Neural crest cell (in vitro differentiated cells): ENCODE results near the gene ANKH. TPM values are rescaled to one million over a fixed set of nuclear protein-coding genes. Genes with fewer than 3 reads are reported as not detected.
"Not testable (repeated sequence)": the region's sequence is repeated elsewhere in the genome, so short reads cannot be mapped to it uniquely, and the experiment has no call there.

ENCODE experiments used
- DNase-seq: peaks from one replicate; pipeline ENCODE4 v3.0.0; 2021; ENCODE audit warnings: low read depth, mixed read lengths, low spot score
- H3K27ac Mint-ChIP-seq: one replicate; pipeline ENCODE4 v1.8.0; 2021; ENCODE audit warnings: mild to moderate bottlenecking, mixed read lengths; ENCODE audit not compliant: unreplicated experiment
- H3K27me3 Mint-ChIP-seq: 2 replicates; pipeline ENCODE4 v1.8.0; 2021; ENCODE audit warnings: low read depth, mild to moderate bottlenecking, mixed read lengths
- H3K36me3 Mint-ChIP-seq: 2 replicates; pipeline ENCODE4 v1.8.0; 2021; ENCODE audit warnings: low read depth, mild to moderate bottlenecking, mixed read lengths
- H3K4me1 Mint-ChIP-seq: 2 replicates; pipeline ENCODE4 v1.8.0; 2021; ENCODE audit warnings: mixed read lengths
- H3K4me3 Mint-ChIP-seq: one replicate; pipeline ENCODE4 v1.8.0; 2021; ENCODE audit warnings: mild to moderate bottlenecking, mixed read lengths
- H3K9me3 Mint-ChIP-seq: 2 replicates; pipeline ENCODE4 v1.8.0; 2021; ENCODE audit warnings: mixed read lengths
- total RNA-seq: library from RNA; stranded (reverse); gene quantifications from 2 replicates; pipeline ENCODE4 v1.2.1, GENCODE V29; 2021
- TF ChIP-seq, protein P1 (sequence below): fragments of 200-600 bp; sonication (generic); conservative IDR thresholded peaks from 2 replicates; pipeline ENCODE4 v1.5.0; 2021; ENCODE audit warnings: antibody characterized with exemption, mild to moderate bottlenecking

ANKH gene
- total RNA-seq, 1 donor from 2014 or later: 28.6 TPM

DNA sequence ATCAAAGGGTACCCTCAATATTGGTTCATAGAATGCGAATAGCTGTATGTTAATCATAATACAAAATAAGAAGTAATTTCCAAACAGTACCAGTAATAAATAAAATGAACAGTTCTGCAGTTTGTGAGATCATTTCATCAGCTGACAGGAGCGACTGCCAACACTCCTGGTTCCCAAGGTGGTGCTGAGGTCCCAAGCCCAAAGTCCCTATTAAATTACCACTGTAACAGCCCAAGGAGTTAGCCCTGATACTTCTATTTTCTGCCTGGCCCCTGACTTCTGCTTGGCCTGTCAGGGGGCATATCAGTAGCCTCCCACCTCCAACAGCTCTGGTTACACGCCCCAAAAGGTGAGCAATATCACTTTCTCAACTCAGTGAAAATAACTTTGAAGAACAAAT is 47.1 kb downstream of the ANKH start:
- Mint-ChIP-seq H3K9me3 (no peaks in the 10 kb centered on the region), H3K27ac (no peak overlapping the region), H3K4me1 (peaks cover 6% of the 10 kb centered on the region), H3K4me3 (no peak overlapping the region), H3K36me3 (no peaks in the 10 kb centered on the region), H3K27me3 (no peaks in the 10 kb centered on the region)
- no peak for DNase-seq
- TF ChIP-seq, protein P1, sequence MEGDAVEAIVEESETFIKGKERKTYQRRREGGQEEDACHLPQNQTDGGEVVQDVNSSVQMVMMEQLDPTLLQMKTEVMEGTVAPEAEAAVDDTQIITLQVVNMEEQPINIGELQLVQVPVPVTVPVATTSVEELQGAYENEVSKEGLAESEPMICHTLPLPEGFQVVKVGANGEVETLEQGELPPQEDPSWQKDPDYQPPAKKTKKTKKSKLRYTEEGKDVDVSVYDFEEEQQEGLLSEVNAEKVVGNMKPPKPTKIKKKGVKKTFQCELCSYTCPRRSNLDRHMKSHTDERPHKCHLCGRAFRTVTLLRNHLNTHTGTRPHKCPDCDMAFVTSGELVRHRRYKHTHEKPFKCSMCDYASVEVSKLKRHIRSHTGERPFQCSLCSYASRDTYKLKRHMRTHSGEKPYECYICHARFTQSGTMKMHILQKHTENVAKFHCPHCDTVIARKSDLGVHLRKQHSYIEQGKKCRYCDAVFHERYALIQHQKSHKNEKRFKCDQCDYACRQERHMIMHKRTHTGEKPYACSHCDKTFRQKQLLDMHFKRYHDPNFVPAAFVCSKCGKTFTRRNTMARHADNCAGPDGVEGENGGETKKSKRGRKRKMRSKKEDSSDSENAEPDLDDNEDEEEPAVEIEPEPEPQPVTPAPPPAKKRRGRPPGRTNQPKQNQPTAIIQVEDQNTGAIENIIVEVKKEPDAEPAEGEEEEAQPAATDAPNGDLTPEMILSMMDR: no peak

DNA sequence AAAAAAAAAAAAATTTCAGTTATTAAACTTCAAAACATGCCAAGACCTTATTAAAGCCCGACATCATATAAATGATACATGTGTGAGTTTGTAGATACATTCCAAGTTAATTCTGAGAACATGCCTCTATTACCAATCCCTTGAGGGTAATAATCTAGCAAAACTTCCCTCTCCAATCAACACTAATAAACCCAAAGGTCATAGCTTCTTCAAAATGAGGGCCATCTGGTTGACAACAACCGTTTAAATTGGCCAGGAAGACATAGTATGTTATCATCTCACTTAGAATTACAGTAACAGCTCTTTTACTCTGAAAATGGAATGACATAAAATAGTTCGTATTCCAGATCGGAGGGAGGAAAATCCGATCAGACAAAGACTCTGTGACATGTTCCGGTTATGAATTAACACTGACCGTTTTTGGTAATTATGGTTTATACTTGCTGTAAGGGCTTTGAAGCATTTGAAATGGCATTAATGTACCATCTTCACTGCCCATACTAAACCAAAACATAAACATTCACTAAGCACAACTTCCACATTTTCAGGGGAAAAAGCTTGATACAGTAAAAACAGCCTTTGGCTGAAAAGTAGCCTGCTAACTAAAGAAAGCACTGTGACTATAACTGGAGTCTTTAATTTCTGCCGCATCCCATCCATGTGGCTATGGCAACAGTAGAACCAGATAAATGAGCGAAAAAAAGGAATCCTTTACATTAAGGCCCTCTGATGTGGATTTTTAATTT is 50.3 kb downstream of the ANKH start:
- no peak overlapping the region for H3K27ac Mint-ChIP-seq
- no peaks in the 10 kb centered on the region for H3K27me3 Mint-ChIP-seq
- no peaks in the 10 kb centered on the region for H3K9me3 Mint-ChIP-seq
- TF ChIP-seq, protein P1: no peak
- DNase-seq: no peak
- H3K4me1 Mint-ChIP-seq: peaks cover 6% of the 10 kb centered on the region
- no peak overlapping the region for H3K4me3 Mint-ChIP-seq
- no peaks in the 10 kb centered on the region for H3K36me3 Mint-ChIP-seq

DNA sequence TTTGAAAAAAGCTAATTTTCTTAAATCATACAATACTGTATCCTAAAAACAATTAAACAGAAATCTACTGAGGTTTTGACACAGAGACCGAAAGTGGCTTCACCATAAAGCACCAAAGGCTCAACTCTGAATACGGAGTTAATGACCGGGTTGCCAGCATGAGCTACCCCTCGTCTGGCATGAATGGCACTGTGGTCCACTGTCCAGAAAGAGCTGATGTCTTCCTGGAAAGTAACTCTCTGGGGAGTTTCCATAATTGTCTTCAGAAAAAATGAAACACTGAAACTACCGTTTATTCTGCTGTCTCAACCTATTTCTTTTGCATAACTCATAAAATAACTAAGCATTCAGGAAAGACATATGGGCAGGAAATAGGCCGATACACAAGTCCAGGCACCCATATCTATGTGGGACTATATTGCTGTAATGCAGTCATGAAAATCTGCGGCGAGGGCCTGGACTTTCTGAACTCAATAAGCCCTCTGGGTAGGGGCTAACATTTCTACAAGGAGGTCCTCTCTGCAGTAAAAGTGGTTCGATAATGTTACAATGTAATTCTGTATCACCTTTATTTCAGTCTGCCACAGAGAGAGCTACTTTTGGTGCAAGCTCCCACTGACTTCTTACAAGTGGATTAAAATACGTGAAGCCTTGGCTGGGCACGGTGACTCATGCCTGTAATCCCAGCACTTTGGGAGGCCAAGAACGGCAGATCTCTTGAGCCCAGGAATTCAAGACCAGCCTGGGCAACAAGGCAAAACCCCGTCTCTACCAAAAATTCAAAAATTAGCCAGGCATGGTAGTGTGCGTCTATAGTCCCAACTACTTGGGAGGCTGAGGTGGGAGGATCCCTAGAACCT is 52.4 kb downstream of the ANKH start:
- H3K4me1 Mint-ChIP-seq: peaks cover 6% of the 10 kb centered on the region

DNA sequence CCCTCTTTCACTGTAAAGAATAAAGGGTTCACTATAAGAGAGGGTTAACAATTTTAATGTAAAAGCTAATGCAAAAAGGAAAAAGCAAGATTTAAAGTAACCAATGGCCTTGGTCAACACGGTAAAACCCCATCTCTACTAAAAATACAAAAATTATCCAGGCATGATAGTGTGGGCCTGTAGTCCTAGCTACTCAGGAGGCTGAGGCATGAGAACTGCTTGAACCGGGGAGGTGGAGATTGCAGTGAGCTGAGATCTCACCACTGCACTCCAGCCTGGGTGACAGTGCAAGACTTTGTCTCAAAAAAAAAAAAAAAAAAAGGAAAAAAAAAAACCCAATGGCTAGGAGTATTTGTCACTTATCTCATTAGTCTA is 53.8 kb downstream of the ANKH start:
- not testable (repeated sequence) for DNase-seq, H3K27me3 Mint-ChIP-seq, H3K4me3 Mint-ChIP-seq, H3K36me3 Mint-ChIP-seq, H3K27ac Mint-ChIP-seq, H3K9me3 Mint-ChIP-seq, H3K4me1 Mint-ChIP-seq

More for the DNA sequence above, 52.4 kb downstream of the ANKH start:
- no peaks in the 10 kb centered on the region for H3K27me3 Mint-ChIP-seq
- no peaks in the 10 kb centered on the region for H3K9me3 Mint-ChIP-seq
- TF ChIP-seq, protein P1: no peak
- DNase-seq: no peak
- H3K4me3 Mint-ChIP-seq: no peak overlapping the region
- no peaks in the 10 kb centered on the region for H3K36me3 Mint-ChIP-seq
- no peak overlapping the region for H3K27ac Mint-ChIP-seq

DNA sequence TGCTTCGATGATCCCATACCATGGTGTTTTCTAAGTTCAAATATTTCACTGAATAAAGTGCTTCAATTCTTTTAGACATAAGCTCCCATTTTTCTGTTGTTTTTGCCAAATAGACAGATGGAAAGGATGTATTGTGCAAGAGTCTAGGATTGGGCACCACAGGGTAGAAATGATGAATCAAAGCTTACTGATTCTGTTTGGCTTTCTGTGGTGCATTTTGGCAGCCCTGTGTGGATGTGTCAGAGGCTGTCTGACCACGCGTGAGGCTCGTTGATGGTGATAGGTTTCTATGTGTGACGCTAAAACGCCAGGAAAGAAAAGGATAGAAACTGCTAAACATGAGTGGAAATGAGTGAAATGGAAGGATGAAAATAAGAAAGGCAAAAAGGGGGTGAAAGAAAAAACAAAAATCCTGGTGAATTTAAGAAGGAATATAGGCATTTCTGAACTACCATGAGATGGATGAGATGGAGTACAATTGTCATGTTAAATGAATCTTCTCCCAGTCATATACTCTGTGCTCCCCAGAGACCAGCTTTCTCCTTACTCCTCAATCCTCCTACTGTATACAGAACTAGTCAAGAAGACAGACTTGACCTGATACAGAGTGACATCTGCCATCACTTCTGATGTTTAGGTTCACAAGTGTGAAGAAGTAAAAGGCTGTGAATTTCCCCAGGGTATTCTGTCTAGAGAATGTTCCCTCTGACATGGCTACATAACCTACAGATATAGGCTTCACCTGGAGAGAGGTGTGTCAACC is 54.4 kb downstream of the ANKH start:
- Mint-ChIP-seq H3K36me3 (no peaks in the 10 kb centered on the region), H3K27ac (no peak overlapping the region), H3K4me3 (no peak overlapping the region), H3K9me3 (no peaks in the 10 kb centered on the region), H3K27me3 (no peaks in the 10 kb centered on the region), H3K4me1 (peaks cover 6% of the 10 kb centered on the region)
- TF ChIP-seq, protein P1: no peak
- DNase-seq: no peak
